ENCODE measurements around the gene DMKN.

- no peak for TF ChIP-seq CTCF (IDR thresholded peaks at IDR 0.05)
- TF ChIP-seq HMGXB4 (CRISPR knock-in tag; IDR thresholded peaks at IDR 0.05; ENCODE audit: borderline replicate concordance): no peak
- TF ChIP-seq SMC3 (IDR thresholded peaks at IDR 0.05): no peak
- no peak for TF ChIP-seq REST (IDR thresholded peaks at IDR 0.05)
- no peak for TF ChIP-seq HOXA7 (CRISPR knock-in tag; IDR thresholded peaks at IDR 0.05)
- no peak for TF ChIP-seq EP300 (IDR thresholded peaks at IDR 0.05)
- TF ChIP-seq POLR2A (IDR thresholded peaks at IDR 0.05; ENCODE audit: low read length): no peak; the same call in 1 of the 2 replicates
- TF ChIP-seq ELK1 (IDR thresholded peaks at IDR 0.05; ENCODE audit: low read depth, low read length): no peak
- no peak for TF ChIP-seq MAX (IDR thresholded peaks at IDR 0.05)
- no peak for TF ChIP-seq KDM1A (IDR thresholded peaks at IDR 0.05; ENCODE audit: low read depth)
- no peak for TF ChIP-seq NR3C1 (IDR thresholded peaks at IDR 0.05)
- TF ChIP-seq FOXS1 (CRISPR knock-in tag; IDR thresholded peaks at IDR 0.05): no peak
These were observed 19.9 kb upstream of the DMKN start, which contains the start of gene GAPDHS for GRCh38 chr19:35533201-35533821.
